ENCODE data around the gene PLIN1.

PLIN1 gene

GRCh38 chr15:89671687-89672086, 7.5 kb downstream of the PLIN1 start:
- no peak for DNase-seq (ENCODE audit: low read depth, low spot score)

GRCh38 chr15:89670971-89671560, 8.1 kb downstream of the PLIN1 start:
- no peak for DNase-seq (ENCODE audit: low read depth, low spot score)

- no peak for DNase-seq (ENCODE audit: low read depth, low spot score)
These were observed 9.2 kb downstream of the PLIN1 start for GRCh38 chr15:89669941-89670340.

- no peak for DNase-seq (ENCODE audit: low read depth, low spot score)
These were observed 9.8 kb downstream of the PLIN1 start for GRCh38 chr15:89669309-89669865.

GRCh38 chr15:89668171-89668570, 11.0 kb downstream of the PLIN1 start:
- no peak for DNase-seq (ENCODE audit: low read depth, low spot score)

GRCh38 chr15:89667706-89667960, 11.5 kb downstream of the PLIN1 start:
- no peak for DNase-seq (ENCODE audit: low read depth, low spot score)

GRCh38 chr15:89666858-89667705, 12.1 kb downstream of the PLIN1 start:
- DNase-seq (ENCODE audit: low read depth, low spot score): no peak

GRCh38 chr15:89666184-89666857, 12.8 kb downstream of the PLIN1 start:
- no peak for DNase-seq (ENCODE audit: low read depth, low spot score)

- no peak for DNase-seq (ENCODE audit: low read depth, low spot score)
These were observed 13.6 kb downstream of the PLIN1 start for GRCh38 chr15:89665449-89666181.

GRCh38 chr15:89664441-89665350, 14.5 kb downstream of the PLIN1 start:
- DNase-seq (ENCODE audit: low read depth, low spot score): no peak

- DNase-seq (ENCODE audit: low read depth, low spot score): no peak
These were observed 16.1 kb downstream of the PLIN1 start for GRCh38 chr15:89662893-89663626.

- DNase-seq (ENCODE audit: low read depth, low spot score): no peak
These were observed 18.6 kb downstream of the PLIN1 start for GRCh38 chr15:89660556-89660955.

GRCh38 chr15:89659295-89659694, 19.9 kb downstream of the PLIN1 start:
- no peak for DNase-seq (ENCODE audit: low read depth, low spot score)

- DNase-seq (ENCODE audit: low read depth, low spot score): no peak
These were observed 21.4 kb downstream of the PLIN1 start for GRCh38 chr15:89657686-89658200.

- no peak for DNase-seq (ENCODE audit: low read depth, low spot score)
These were observed 22.9 kb downstream of the PLIN1 start for GRCh38 chr15:89656116-89656815.

GRCh38 chr15:89654847-89655805, 24.0 kb downstream of the PLIN1 start, which contains the start of gene KIF7:
Gene KIF7, minus strand, starts transcription at chr15:89655467. Its CDS starts 2,537 bp downstream, at chr15:89652930.
- DNase-seq (ENCODE audit: low read depth, low spot score): no peak

GRCh38 chr15:89654301-89654761, 24.8 kb downstream of the PLIN1 start:
- no peak for DNase-seq (ENCODE audit: low read depth, low spot score)

GRCh38 chr15:89653578-89653977, 25.6 kb downstream of the PLIN1 start:
- no peak for DNase-seq (ENCODE audit: low read depth, low spot score)
